HCT116 (cell line): ENCODE data around the gene TRIM66. TPM values are rescaled to one million over a fixed set of nuclear protein-coding genes. Genes with fewer than 3 reads are reported as not detected.

Source experiments
- ATAC-seq: fragments of 200-7000 bp; cut with Tn5 transposase; 2 replicates; pipeline ENCODE4 v1.9.1; 2020; ENCODE audit warnings: mild to moderate bottlenecking, moderate library complexity
- BruUV-seq: library from RNA; stranded (reverse); fragments of 400-500 nt; replicated peaks from 2 replicates; lab custom pipeline; 2021; lab: Mats Ljungman, UMichigan
- CTCF ChIA-PET: fragments of 300-600 bp; sonication (Branson Sonifier 250); formaldehyde crosslinking; loops from one replicate; lab custom pipeline; 2021; ENCODE audit warnings: antibody characterized with exemption; lab: Charles Lee
- POLR2A ChIA-PET: fragments of 300-600, 350-600 bp; sonication (Branson Sonifier 250); formaldehyde crosslinking; loops from one replicate; lab custom pipeline; 2021; ENCODE audit warnings: antibody characterized with exemption; lab: Charles Lee
- RAD21 ChIA-PET, 2 experiments: fragments of 300-600 bp; sonication (Branson Sonifier 250); formaldehyde crosslinking; loops; one replicate each; lab custom pipeline; 2023; ENCODE audit warnings: low total read pairs in 2 of 2; ENCODE audit not compliant: uncharacterized antibody in 2 of 2, unreplicated experiment in 2 of 2, low non-redundant PET in 1 of 2; lab: Charles Lee
- DNase-seq: peaks from one replicate; pipeline ENCODE4 v3.0.0-alpha.2; 2010; ENCODE audit warnings: low read depth, low spot score
- H2AFZ ChIP-seq: fragments of 200-600 bp; shearing (Covaris generic), sonication (generic); 2 replicates; pipeline ENCODE4 v1.6.1; 2017; ENCODE audit warnings: low read depth, mixed run types, mixed read lengths, antibody characterized with exemption, low read length; ENCODE audit not compliant: poor library complexity, severe bottlenecking
- H3K27ac ChIP-seq: 2 replicates; pipeline ENCODE4 v1.5.1; 2012; ENCODE audit warnings: low read depth, low read length
- H3K27me3 ChIP-seq: fragments of 200-600 bp; sonication (generic); 2 replicates; pipeline ENCODE4 v1.6.1; 2016; ENCODE audit warnings: mixed run types, low read length, mixed read lengths; ENCODE audit not compliant: insufficient read depth
- H3K36me3 ChIP-seq, 2 experiments: fragments of 200-500 bp in 1 of 2; fragments of 200-600 bp in 1 of 2; sonication (Bioruptor generic) in 1 of 2; sonication (generic) in 1 of 2; 2 replicates each; pipeline versions ENCODE4 v1.5.1 to v1.6.1; 2014 to 2016; ENCODE audit warnings: low read length in 2 of 2, inconsistent platforms in 1 of 2, mixed read lengths in 1 of 2, mixed run types in 1 of 2; ENCODE audit not compliant: insufficient read depth in 2 of 2, control insufficient read depth in 1 of 2
- H3K4me1 ChIP-seq, 2 experiments: fragments of 200-600 bp in 1 of 2; sonication (generic) in 1 of 2; 2 replicates each; pipeline versions ENCODE4 v1.5.1 to v1.6.1; 2012 to 2017; ENCODE audit warnings: low read length in 2 of 2, inconsistent platforms in 1 of 2, mild to moderate bottlenecking in 1 of 2, mixed read lengths in 1 of 2, mixed run types in 1 of 2, moderate library complexity in 1 of 2; ENCODE audit not compliant: insufficient read depth in 2 of 2, control insufficient read depth in 1 of 2
- H3K4me2 ChIP-seq: fragments of 200-600 bp; sonication (generic); 2 replicates; pipeline ENCODE4 v1.6.1; 2017; ENCODE audit warnings: mixed run types, low read length, mixed read lengths
- H3K4me3 ChIP-seq, 2 experiments: fragments of 200-600 bp in 1 of 2; sonication (generic) in 1 of 2; replicated peaks in 1 of 2; 2 replicates each; pipeline ENCODE4 v1.5.1; 2011 to 2016; ENCODE audit warnings: low read length in 2 of 2, control low read depth in 1 of 2, low read depth in 1 of 2, mild to moderate bottlenecking in 1 of 2, mixed read lengths in 1 of 2, mixed run types in 1 of 2
- H3K79me2 ChIP-seq: fragments of 200-600 bp; sonication (generic); 2 replicates; pipeline ENCODE4 v1.6.1; 2017; ENCODE audit warnings: mild to moderate bottlenecking, mixed run types, low read length, moderate library complexity, mixed read lengths; ENCODE audit not compliant: insufficient read depth
- H3K9ac ChIP-seq: fragments of 200-600 bp; sonication (generic); 2 replicates; pipeline ENCODE4 v1.6.1; 2016; ENCODE audit warnings: low read length, mixed read lengths
- H3K9me2 ChIP-seq: fragments of 200-600 bp; sonication (generic), shearing (Covaris generic); 2 replicates; pipeline ENCODE4 v1.6.1; 2017; ENCODE audit warnings: mixed run types, mild to moderate bottlenecking, moderate library complexity; ENCODE audit not compliant: insufficient read depth
- H3K9me3 ChIP-seq, 2 experiments: fragments of 200-500 bp in 1 of 2; fragments of 200-600 bp in 1 of 2; sonication (Bioruptor generic) in 1 of 2; sonication (generic) in 1 of 2; 2 replicates each; pipeline ENCODE4 v1.6.1; 2014 to 2017; ENCODE audit warnings: low read length in 2 of 2, mixed read lengths in 2 of 2, inconsistent platforms in 1 of 2, low read depth in 1 of 2, mild to moderate bottlenecking in 1 of 2, mixed run types in 1 of 2, moderate library complexity in 1 of 2; ENCODE audit not compliant: control insufficient read depth in 1 of 2, insufficient read depth in 1 of 2
- H4K20me1 ChIP-seq: fragments of 200-600 bp; sonication (generic), shearing (Covaris generic); 2 replicates; pipeline ENCODE4 v1.6.1; 2017; ENCODE audit warnings: mixed run types, mild to moderate bottlenecking, moderate library complexity; ENCODE audit not compliant: insufficient read depth
- ATF3 ChIP-seq: IDR thresholded peaks from 2 replicates; pipeline ENCODE4 v1.6.1; 2012
- EZH2 ChIP-seq: fragments of 200-600 bp; sonication (generic); IDR thresholded peaks from 2 replicates; pipeline ENCODE4 v1.6.1; 2017; ENCODE audit warnings: antibody characterized with exemption, mixed run types
- EZH2phosphoT487 ChIP-seq: fragments of 200-600 bp; IDR thresholded peaks from 2 replicates; pipeline ENCODE4 v1.6.1; 2018; ENCODE audit warnings: antibody characterized with exemption, borderline replicate concordance
- REST ChIP-seq: IDR thresholded peaks from 2 replicates; pipeline ENCODE4 v1.6.1; 2012; ENCODE audit warnings: low read depth
- SP1 ChIP-seq: IDR thresholded peaks from 2 replicates; pipeline ENCODE4 v1.6.1; 2012; ENCODE audit warnings: low read depth
- ZNF274 ChIP-seq: fragments of 200-500 bp; sonication (Bioruptor generic); IDR thresholded peaks from 2 replicates; pipeline ENCODE4 v1.6.1; 2014; ENCODE audit warnings: mild to moderate bottlenecking, low read depth, low read length, inconsistent platforms
- intact Hi-C: fragments of 100-400 bp; cut with micrococcal nuclease; formaldehyde crosslinking; loops from 2 replicates; pipeline ENCODE4 v1.10.0; 2022
- total RNA-seq: library from RNA; stranded (reverse); gene quantifications from one replicate; pipeline ENCODE4 v1.2.1, GENCODE V29; 2021; ENCODE audit not compliant: unreplicated experiment

The TRIM66 gene
- total RNA-seq, 1 experiment from 2014 or later = 24.8 TPM

GRCh38 chr11:8704136-8704535, 21.7 kb upstream of the TRIM66 start:
- H3K9me2 ChIP-seq = no peaks in the 10 kb centered on the region
- CTCF ChIA-PET = no interaction called here
- no peaks in the 10 kb centered on the region for H3K36me3 ChIP-seq

More at GRCh38 chr11:8704136-8704535, 21.7 kb upstream of the TRIM66 start:
- H3K27me3 ChIP-seq = no peaks in the 10 kb centered on the region
- ATAC-seq (no peak), DNase-seq (no peak)
- no peak overlapping the region for H3K9ac ChIP-seq
- ChIA-PET POLR2A (no interaction called here), RAD21 (no interaction called here)
- TF ChIP-seq ZNF274 = no peak
- TF ChIP-seq EZH2 = no peak
- TF ChIP-seq SP1 = no peak
- no peak for TF ChIP-seq ATF3
- TF ChIP-seq REST = no peak
- no peak for TF ChIP-seq EZH2phosphoT487
- no peak overlapping the region for H2AFZ ChIP-seq
- H3K4me1 ChIP-seq = peaks cover 12 to 15% of the 10 kb centered on the region in 2 experiments
- H3K9me3 ChIP-seq = no peaks in the 10 kb centered on the region
- no peak overlapping the region for H3K27ac ChIP-seq
- H3K4me2 ChIP-seq = no peak overlapping the region
- H3K4me3 ChIP-seq = no peak overlapping the region
- H4K20me1 ChIP-seq = no peaks in the 10 kb centered on the region
- BruUV-seq = no TSS peak
- intact Hi-C loops = no loop called here
- no peaks in the 10 kb centered on the region for H3K79me2 ChIP-seq
